ENCODE results near the gene SNU13.

GRCh38 chr22:41699264-41700107, 10.8 kb upstream of the SNU13 start, which contains the start of gene MEI1:
- TF ChIP-seq CEBPB (IDR thresholded peaks at IDR 0.05; ENCODE audit: low read depth, low read length) (no peak), CTCF (conservative IDR thresholded peaks at IDR 0.05; ENCODE audit: low read depth, low read length) (no peak), RFX5 (IDR thresholded peaks at IDR 0.05; ENCODE audit: low read depth, low read length) (no peak), RAD21 (IDR thresholded peaks at IDR 0.05; ENCODE audit: low read length) (no peak)

All from IMR-90 (cell line).